K562 (cell line): ENCODE data around the gene PPAN. TPM values are rescaled to one million over a fixed set of nuclear protein-coding genes. Genes with fewer than 3 reads are reported as not detected.

Experiments
- ATAC-seq: fragments of 200-7000 bp; cut with Tn5 transposase; 3 replicates; pipeline ENCODE4 v1.9.1; 2020; ENCODE audit warnings: moderate library complexity
- BruUV-seq: library from RNA; stranded (reverse); fragments of 400-500 nt; replicated peaks from 2 replicates; lab custom pipeline; 2021; lab: Mats Ljungman, UMichigan
- CTCF ChIA-PET: fragments of 300-600 bp; formaldehyde crosslinking; extraction: SDS; loops from one replicate; lab custom pipeline; 2021; ENCODE audit warnings: low intra/inter-chr PET ratio; lab: Yijun Ruan, JAX
- POLR2A ChIA-PET: fragments of 300-600, 350-650 bp; sonication (Branson Sonifier 250); formaldehyde crosslinking; extraction: SDS; loops from one replicate; lab custom pipeline; 2021; ENCODE audit warnings: antibody characterized with exemption, inconsistent platforms; lab: Yijun Ruan, JAX
- DNase-seq, 4 experiments: peaks; one replicate each; pipeline versions ENCODE4 v3.0.0 to v3.0.0-alpha.2; 2011 to 2018; ENCODE audit warnings: low spot score in 3 of 4, mixed read lengths in 3 of 4; ENCODE audit errors: extremely low read depth in 1 of 4
- FAIRE-seq: peaks from 2 replicates; lab custom pipeline; 2011; peaks lifted over from hg19 to GRCh38; lab: Jason Lieb, UNC
- H2AFZ ChIP-seq: 2 replicates; pipeline ENCODE4 v1.6.0; 2011; ENCODE audit warnings: low read depth, low read length, control low read depth, inconsistent platforms
- H3K27ac ChIP-seq: fragments of 200-600 bp; 3 replicates; pipeline ENCODE4 v1.8.0; 2011; ENCODE audit warnings: low read depth, mild to moderate bottlenecking, control low read depth, inconsistent platforms, low read length, moderate library complexity, mixed read lengths; ENCODE audit errors: extremely low read depth
- H3K27me3 ChIP-seq, 2 experiments: fragments of 300-600 bp in 1 of 2; 2 replicates in 1 of 2; 3 replicates in 1 of 2; pipeline versions ENCODE4 v1.6.0 to v1.8.0; 2011; ENCODE audit warnings: inconsistent platforms in 2 of 2, low read length in 2 of 2, mild to moderate bottlenecking in 1 of 2, mixed read lengths in 1 of 2, moderate library complexity in 1 of 2; ENCODE audit not compliant: control insufficient read depth in 2 of 2, insufficient read depth in 2 of 2
- H3K36me3 ChIP-seq: fragments of 300-600 bp; 3 replicates; pipeline ENCODE4 v1.8.0; 2011; ENCODE audit warnings: mild to moderate bottlenecking, low read length, inconsistent platforms; ENCODE audit not compliant: control insufficient read depth, insufficient read depth
- H3K4me1 ChIP-seq, 2 experiments: fragments of 200-600 bp in 1 of 2; replicated peaks in 1 of 2; 2 replicates in 1 of 2; 3 replicates in 1 of 2; pipeline versions ENCODE4 v1.5.1 to v1.8.0; 2011; ENCODE audit warnings: inconsistent platforms in 2 of 2, low read length in 2 of 2, mild to moderate bottlenecking in 1 of 2, mixed read lengths in 1 of 2, moderate library complexity in 1 of 2; ENCODE audit not compliant: control insufficient read depth in 2 of 2, insufficient read depth in 2 of 2
- H3K4me2 ChIP-seq: 2 replicates; pipeline ENCODE4 v1.6.1; 2011; ENCODE audit warnings: low read length, control low read depth, inconsistent platforms, mixed read lengths; ENCODE audit not compliant: insufficient read depth
- H3K4me3 ChIP-seq: fragments of 200-600 bp; sonication (generic), shearing (Covaris generic); 2 replicates; pipeline ENCODE4 v1.5.1; 2016; ENCODE audit warnings: control low read depth, inconsistent platforms
- H3K79me2 ChIP-seq: fragments of 200-600 bp; 3 replicates; pipeline ENCODE4 v1.8.0; 2011; ENCODE audit warnings: low read length, inconsistent platforms; ENCODE audit not compliant: control insufficient read depth, insufficient read depth
- H3K9ac ChIP-seq, 2 experiments: 2 replicates each; pipeline versions ENCODE4 v1.6.0 to v1.6.1; 2011; ENCODE audit warnings: low read depth in 2 of 2, low read length in 2 of 2, control low read depth in 1 of 2, inconsistent platforms in 1 of 2, mild to moderate bottlenecking in 1 of 2, mixed read lengths in 1 of 2; ENCODE audit not compliant: insufficient read depth in 1 of 2
- H3K9me1 ChIP-seq: one replicate; pipeline ENCODE4 v1.6.0; 2011; ENCODE audit warnings: inconsistent platforms, mild to moderate bottlenecking, low read length, moderate library complexity; ENCODE audit not compliant: control insufficient read depth, insufficient read depth
- H3K9me3 ChIP-seq: replicated peaks from 2 replicates; pipeline ENCODE4 v1.5.1; 2011; ENCODE audit warnings: low read depth, low read length, inconsistent platforms; ENCODE audit not compliant: control insufficient read depth, insufficient read depth
- H4K20me1 ChIP-seq: replicated peaks from 2 replicates; pipeline ENCODE4 v1.6.1; 2011; ENCODE audit warnings: low read length, inconsistent platforms, mixed read lengths; ENCODE audit not compliant: control insufficient read depth, insufficient read depth
- POLR2G ChIP-seq: fragments of 200-400 bp; formaldehyde crosslinking; IDR thresholded peaks from 2 replicates; pipeline ENCODE4 v1.6.1; 2017; ENCODE audit warnings: low read depth, mild to moderate bottlenecking, antibody characterized with exemption, low read length, moderate library complexity
- SP1 ChIP-seq: sonication (generic); formaldehyde crosslinking; IDR thresholded peaks from 2 replicates; pipeline ENCODE4 v1.8.1; 2022; ENCODE audit warnings: mild to moderate bottlenecking, missing genetic modification reagents
- TSC22D4 ChIP-seq: fragments of 450-650 bp; IDR thresholded peaks from 2 replicates; pipeline ENCODE4 v1.6.1; 2016; ENCODE audit warnings: missing genetic modification characterization, missing biosample characterization, control low read depth
- WGBS: fragments of 100-300 bp; shearing (Covaris generic); methylation state at CpG from one replicate; pipeline ENCODE4 v1.1.6; 2016; ENCODE audit warnings: low coverage, mixed read lengths; ENCODE audit not compliant: insufficient coverage; ENCODE audit errors: missing lambda C conversion rate; 5-methylcytosine and 5-hydroxymethylcytosine counted together
- in situ Hi-C: fragments of 300-500 bp; cut with MboI; formaldehyde crosslinking; loops from 4 replicates; pipeline ENCODE4 v1.15.0; 2018; ENCODE audit warnings: inconsistent platforms, mixed read lengths
- intact Hi-C: fragments of 100-400 bp; cut with micrococcal nuclease; formaldehyde crosslinking; loops from 2 replicates; pipeline ENCODE4 v1.14.2; 2022
- polyA plus RNA-seq, 8 experiments: library from polyadenylated mRNA; depleted of rRNA in 4 of 8; stranded (reverse) in 5 of 8; unstranded in 3 of 8; fragments of >200 nt; fragmentation: Nextera tagmentation in 2 of 8; fragmentation: Illumina TruSeq in 1 of 8; extraction: Ambion mirVana in 2 of 8; extraction: Trizol in 1 of 8; gene quantifications; 2 replicates each; pipeline versions ENCODE4 v1.2.1 to v1.2.3, GENCODE V29; 2011 to 2014; ENCODE audit warnings: inconsistent platforms in 1 of 8, missing spikeins in 1 of 8
- total RNA-seq, 7 experiments: library from RNA; depleted of rRNA in 6 of 7; stranded (reverse); fragments of >200 nt in 6 of 7; fragmentation: Illumina TruSeq in 2 of 7; extraction: Trizol in 2 of 7; gene quantifications; 2 replicates each; pipeline versions ENCODE4 v1.2.1 to v1.2.3, GENCODE V29; 2011 to 2021; ENCODE audit warnings: low replicate concordance in 1 of 7
- TF ChIP-seq, protein P1 (sequence below): fragments of 450-650 bp; IDR thresholded peaks from one replicate; pipeline ENCODE4 v1.6.1; 2018; ENCODE audit warnings: mild to moderate bottlenecking, moderate library complexity; ENCODE audit not compliant: partially characterized antibody
- TF ChIP-seq, protein P2 (sequence below): fragments of 250-450 bp; sonication (Bioruptor Pico); IDR thresholded peaks from 2 replicates; pipeline ENCODE4 v1.5.0; 2021; ENCODE audit warnings: mild to moderate bottlenecking, moderate library complexity

Gene PPAN
- total and polyA plus RNA-seq, 9 of the 15 experiments (the other 6 are each of a cell fraction or from before 2014, with no cell fraction given), result 2.2 to 129 (median 59.1) TPM

DNA sequence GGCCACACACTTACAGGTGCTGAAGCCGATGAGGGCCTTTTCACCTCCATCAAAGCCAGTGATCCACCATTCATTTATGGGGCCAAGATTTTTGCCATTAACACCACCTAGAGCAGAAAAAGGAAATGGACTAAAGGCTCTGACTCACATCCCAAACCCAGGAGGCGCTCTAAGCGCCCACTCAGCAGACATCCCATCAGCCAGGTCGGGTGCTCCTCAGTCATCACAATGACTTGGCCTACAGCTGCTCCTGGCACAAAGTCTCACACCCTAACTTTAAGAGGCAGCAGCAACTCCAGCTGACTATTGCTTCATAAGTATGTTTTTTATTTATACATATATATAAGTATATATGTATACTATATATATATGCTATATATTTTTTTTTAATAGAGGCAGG, 49.7 kb downstream of the PPAN start (continued):
- TF ChIP-seq, protein P1, sequence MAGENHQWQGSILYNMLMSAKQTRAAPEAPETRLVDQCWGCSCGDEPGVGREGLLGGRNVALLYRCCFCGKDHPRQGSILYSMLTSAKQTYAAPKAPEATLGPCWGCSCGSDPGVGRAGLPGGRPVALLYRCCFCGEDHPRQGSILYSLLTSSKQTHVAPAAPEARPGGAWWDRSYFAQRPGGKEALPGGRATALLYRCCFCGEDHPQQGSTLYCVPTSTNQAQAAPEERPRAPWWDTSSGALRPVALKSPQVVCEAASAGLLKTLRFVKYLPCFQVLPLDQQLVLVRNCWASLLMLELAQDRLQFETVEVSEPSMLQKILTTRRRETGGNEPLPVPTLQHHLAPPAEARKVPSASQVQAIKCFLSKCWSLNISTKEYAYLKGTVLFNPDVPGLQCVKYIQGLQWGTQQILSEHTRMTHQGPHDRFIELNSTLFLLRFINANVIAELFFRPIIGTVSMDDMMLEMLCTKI, result no peak
- TF ChIP-seq SP1 (no peak), TSC22D4 (no peak)

DNA sequence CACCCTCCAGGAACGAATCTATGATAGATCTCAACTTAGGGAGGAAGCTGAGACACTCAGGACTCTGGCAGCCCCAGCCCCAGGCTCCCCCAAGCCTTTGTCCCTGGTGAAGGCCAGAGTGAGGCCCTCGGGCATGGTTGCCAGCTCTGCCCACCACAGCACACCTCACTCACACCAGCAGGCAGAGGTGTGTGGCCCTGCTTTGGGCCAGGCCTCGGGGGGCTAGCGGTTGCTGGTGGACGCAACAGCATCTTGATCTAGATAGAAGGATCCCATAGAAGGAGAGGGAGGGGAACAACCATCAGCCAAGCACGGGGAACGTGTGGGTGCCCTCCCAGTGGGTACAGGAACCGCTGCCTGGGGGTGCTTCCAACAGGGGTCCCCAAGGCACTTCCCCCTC, 51.9 kb downstream of the PPAN start:
- H4K20me1 ChIP-seq, result no peaks in the 10 kb centered on the region
- no peaks in the 10 kb centered on the region for H3K27me3 ChIP-seq
- H3K79me2 ChIP-seq, result no peaks in the 10 kb centered on the region
- ChIA-PET POLR2A (no interaction called here), CTCF (no interaction called here)
- intact Hi-C loops, result no loop called here
- TF ChIP-seq, protein P2, sequence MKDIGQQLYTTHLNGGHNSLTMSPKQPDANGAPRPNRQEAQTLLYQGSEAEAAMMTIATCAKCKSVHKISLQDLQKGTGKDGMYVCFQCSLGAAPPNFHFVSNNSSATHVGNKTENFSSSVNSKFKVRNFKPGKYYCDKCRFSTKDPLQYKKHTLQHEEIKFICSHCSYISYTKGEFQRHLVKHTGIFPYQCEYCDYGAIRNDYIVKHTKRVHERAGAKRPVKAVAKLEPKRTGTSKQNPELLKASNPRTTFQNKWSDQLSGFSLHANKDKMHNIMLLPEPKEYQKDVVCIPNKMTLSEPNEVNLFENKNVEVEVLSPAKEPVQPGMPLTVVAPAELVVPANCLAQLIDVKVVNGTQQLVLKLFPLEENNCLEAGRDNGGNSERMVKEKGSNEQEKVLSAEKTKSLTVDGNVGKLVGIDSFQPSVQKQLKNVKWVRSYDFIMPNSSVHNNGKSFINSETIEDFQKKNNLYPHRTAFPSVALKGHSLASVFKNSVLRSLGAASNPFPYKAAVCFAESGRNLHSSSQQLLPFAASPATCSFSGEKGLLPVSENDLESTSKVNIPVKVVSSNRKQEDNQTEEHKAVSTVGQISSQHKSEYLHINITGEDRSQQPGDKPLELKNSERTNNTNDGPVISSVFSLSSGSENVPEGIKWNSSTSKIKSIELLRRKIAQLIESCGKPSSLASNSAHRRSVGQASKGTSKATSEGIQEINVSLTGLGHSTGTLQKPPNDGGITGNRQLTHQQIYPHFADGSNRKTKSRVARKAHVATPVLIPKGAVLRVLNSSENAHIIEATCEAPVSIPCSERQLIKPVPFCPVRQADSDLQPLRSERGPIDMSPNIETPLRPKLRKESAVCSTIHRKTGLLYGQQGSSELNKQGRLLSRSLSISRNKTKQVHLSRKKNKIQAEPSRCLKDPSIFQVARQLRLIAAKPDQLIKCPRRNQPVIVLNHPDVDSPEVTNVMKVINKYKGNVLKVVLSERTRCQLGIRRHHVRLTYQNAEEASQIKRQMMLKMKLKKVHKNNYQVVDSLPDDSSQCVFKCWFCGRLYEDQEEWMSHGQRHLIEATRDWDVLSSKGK, result no peak
- TF ChIP-seq POLR2G, result peak; percentile 61; the same call in 1 of the 2 replicates
- in situ Hi-C loops, result no loop called here
- no peaks in the 10 kb centered on the region for H3K4me1 ChIP-seq
- DNase-seq (no peak), ATAC-seq (no peak), FAIRE-seq (no peak)
- WGBS, result 87% methylated on average over 6 of the region's 8 CpGs
- H3K4me2 ChIP-seq, result no peak overlapping the region
- no peak overlapping the region for H3K4me3 ChIP-seq
- H3K9me1 ChIP-seq, result no peaks in the 10 kb centered on the region
- H3K27ac ChIP-seq, result no peak overlapping the region
- no peak overlapping the region for H2AFZ ChIP-seq
- no peak overlapping the region for H3K9ac ChIP-seq
- no peaks in the 10 kb centered on the region for H3K9me3 ChIP-seq
- H3K36me3 ChIP-seq, result peaks cover 96% of the 10 kb centered on the region
- BruUV-seq, result no TSS peak
